ENCODE measurements around the gene DEFB123. TPM values are rescaled to one million over a fixed set of nuclear protein-coding genes. Genes with fewer than 3 reads are reported as not detected.
A peak's percentile ranks its signal among the peaks of the same experiment; 100 is the strongest.
"Not testable (repeated sequence)": the region's sequence is repeated elsewhere in the genome, so short reads cannot be mapped to it uniquely, and the experiment has no call there.

Gene DEFB123
- total RNA-seq, 2 donors from 2014 or later = not detected

GRCh38 chr20:31430568-31431115 is 9.8 kb upstream of the DEFB123 start:
- no peaks in the 10 kb centered on the region for H3K9me3 ChIP-seq
- no peak for TF ChIP-seq CTCF (IDR thresholded peaks at IDR 0.05)
- no peak overlapping the region for H3K4me3 ChIP-seq
- H3K4me1 ChIP-seq (ENCODE audit: control insufficient read depth in 1 of 2, low read depth in 2 of 2) = no peaks in the 10 kb centered on the region
- H3K27me3 ChIP-seq (replicated peaks; ENCODE audit: insufficient read depth) = no peaks in the 10 kb centered on the region
- H3K27ac ChIP-seq = no peak overlapping the region
- DNase-seq (ENCODE audit: low spot score) (no peak), ATAC-seq (ENCODE audit: insufficient number of reproducible peaks, low FRiP score, low read depth) (no peak)
- no peaks in the 10 kb centered on the region for H3K36me3 ChIP-seq

GRCh38 chr20:31446084-31446819 is 5.8 kb downstream of the DEFB123 start:
- no peak for DNase-seq (ENCODE audit: low spot score)
- no peak overlapping the region for H3K27ac ChIP-seq
- no peaks in the 10 kb centered on the region for H3K36me3 ChIP-seq
- H3K4me3 ChIP-seq = no peak overlapping the region
- H3K4me1 ChIP-seq (ENCODE audit: control insufficient read depth in 1 of 2, low read depth in 2 of 2) = no peaks in the 10 kb centered on the region
- no peak for TF ChIP-seq CTCF (IDR thresholded peaks at IDR 0.05)
- H3K9me3 ChIP-seq = no peaks in the 10 kb centered on the region
- no peak for ATAC-seq (ENCODE audit: insufficient number of reproducible peaks, low FRiP score, low read depth)
- no peaks in the 10 kb centered on the region for H3K27me3 ChIP-seq (replicated peaks; ENCODE audit: insufficient read depth)

- no peaks in the 10 kb centered on the region for H3K27me3 ChIP-seq (replicated peaks; ENCODE audit: insufficient read depth)
- no peaks in the 10 kb centered on the region for H3K9me3 ChIP-seq
- DNase-seq (ENCODE audit: low spot score) = no peak
- H3K4me3 ChIP-seq = no peak overlapping the region
- no peak overlapping the region for H3K27ac ChIP-seq
- no peak for ATAC-seq (ENCODE audit: insufficient number of reproducible peaks, low FRiP score, low read depth)
- H3K36me3 ChIP-seq = no peaks in the 10 kb centered on the region
- no peak for TF ChIP-seq CTCF (IDR thresholded peaks at IDR 0.05)
- peaks cover 7 to 11% of the 10 kb centered on the region in 2 donors for H3K4me1 ChIP-seq (ENCODE audit: control insufficient read depth in 1 of 2, low read depth in 2 of 2)
Observed at GRCh38 chr20:31449511-31450414, 9.3 kb downstream of the DEFB123 start.

- Histone ChIP-seq H3K36me3 (no peaks in the 10 kb centered on the region), H3K27me3 (replicated peaks; ENCODE audit: insufficient read depth) (no peaks in the 10 kb centered on the region), H3K4me1 (ENCODE audit: control insufficient read depth in 1 of 2, low read depth in 2 of 2) (peaks cover 7 to 11% of the 10 kb centered on the region in 2 donors), H3K4me3 (no peak overlapping the region), H3K27ac (peak overlapping the region; percentile 84 to 86), H3K9me3 (no peaks in the 10 kb centered on the region)
- peak; percentile 88 for ATAC-seq (ENCODE audit: insufficient number of reproducible peaks, low FRiP score, low read depth)
- TF ChIP-seq CTCF (IDR thresholded peaks at IDR 0.05) = no peak
- no peak for DNase-seq (ENCODE audit: low spot score)
Observed at GRCh38 chr20:31452575-31452974, 12.1 kb downstream of the DEFB123 start.

GRCh38 chr20:31454361-31454760 is 13.9 kb downstream of the DEFB123 start:
- ATAC-seq (ENCODE audit: insufficient number of reproducible peaks, low FRiP score, low read depth) = no peak
- TF ChIP-seq CTCF (IDR thresholded peaks at IDR 0.05) = no peak
- H3K4me3 ChIP-seq = no peak overlapping the region
- DNase-seq (ENCODE audit: low spot score) = no peak
- H3K36me3 ChIP-seq = no peaks in the 10 kb centered on the region
- H3K9me3 ChIP-seq = no peaks in the 10 kb centered on the region
- peaks cover 7 to 11% of the 10 kb centered on the region in 2 donors for H3K4me1 ChIP-seq (ENCODE audit: control insufficient read depth in 1 of 2, low read depth in 2 of 2)
- H3K27me3 ChIP-seq (replicated peaks; ENCODE audit: insufficient read depth) = no peaks in the 10 kb centered on the region
- no peak overlapping the region for H3K27ac ChIP-seq

- H3K27ac ChIP-seq; DNase-seq (ENCODE audit: low spot score); H3K27me3 ChIP-seq (replicated peaks; ENCODE audit: insufficient read depth); ATAC-seq (ENCODE audit: insufficient number of reproducible peaks, low FRiP score, low read depth); H3K4me3 ChIP-seq; H3K36me3 ChIP-seq; H3K4me1 ChIP-seq (ENCODE audit: control insufficient read depth in 1 of 2, low read depth in 2 of 2); H3K9me3 ChIP-seq: not testable (repeated sequence)
Observed at GRCh38 chr20:31470946-31471345, 30.5 kb downstream of the DEFB123 start.

All from thoracic aorta (tissue), 2 donors.